Cardiac fibroblast (primary cell): ENCODE results near the gene ARL10.
"Not testable (repeated sequence)": the region's sequence is repeated elsewhere in the genome, so short reads cannot be mapped to it uniquely, and the experiment has no call there.

Source experiments
- DNase-seq, 2 donors: peaks; one replicate each; pipeline versions ENCODE4 v3.0.0 to v3.0.0-alpha.2; 2010; ENCODE audit warnings: low read depth in 2 of 2
- H3K4me3 ChIP-seq, 2 donors: replicated peaks in 1 of 2; 1 replicate in 1 of 2; 2 replicates in 1 of 2; pipeline ENCODE4 v1.5.1; 2011; ENCODE audit warnings: low read depth in 2 of 2, low read length in 2 of 2, mild to moderate bottlenecking in 2 of 2, moderate library complexity in 1 of 2
- TF ChIP-seq, protein P1 (sequence below): IDR thresholded peaks from one replicate; pipeline ENCODE4 v1.5.1; 2011; ENCODE audit warnings: low read depth, mild to moderate bottlenecking, low read length, inconsistent platforms

The ARL10 gene

DNA sequence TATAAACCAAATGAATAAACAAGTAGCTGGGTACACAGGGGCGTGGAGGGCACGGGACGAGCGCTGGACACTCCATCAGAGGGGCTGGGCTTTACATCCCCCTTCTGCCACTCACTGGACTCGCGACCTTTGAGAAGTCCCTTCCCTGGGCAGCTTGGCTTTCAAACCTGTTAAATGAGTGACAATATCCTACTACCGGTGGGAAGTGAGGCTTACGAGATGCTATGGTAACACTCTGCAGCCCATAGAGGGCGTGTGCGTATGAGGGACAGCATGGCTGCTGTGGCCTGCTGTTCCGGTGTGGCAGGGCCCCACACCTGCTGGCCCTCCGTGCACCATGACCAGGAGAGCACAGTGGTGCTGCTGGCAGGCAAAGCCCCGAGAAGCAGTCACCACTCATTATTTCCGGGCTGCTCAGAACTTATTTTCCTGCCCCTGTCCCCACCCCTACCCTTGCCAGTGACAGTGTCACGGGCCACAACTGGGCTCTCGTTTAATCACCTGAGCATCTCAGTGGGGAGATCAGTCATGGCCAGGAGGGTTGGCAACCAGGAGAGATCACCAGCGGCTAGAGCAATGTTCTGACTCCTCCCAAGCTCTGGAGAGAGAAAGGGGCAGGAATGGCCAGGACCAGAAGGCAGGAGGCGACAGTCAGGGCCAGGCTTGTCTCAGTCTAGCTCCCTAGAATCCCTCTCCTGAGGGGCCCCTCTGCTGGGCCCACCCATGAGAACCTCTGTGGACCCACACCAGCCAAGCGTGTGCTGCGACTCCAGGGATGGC is 40.6 kb downstream of the ARL10 start:
- TF ChIP-seq, protein P1, sequence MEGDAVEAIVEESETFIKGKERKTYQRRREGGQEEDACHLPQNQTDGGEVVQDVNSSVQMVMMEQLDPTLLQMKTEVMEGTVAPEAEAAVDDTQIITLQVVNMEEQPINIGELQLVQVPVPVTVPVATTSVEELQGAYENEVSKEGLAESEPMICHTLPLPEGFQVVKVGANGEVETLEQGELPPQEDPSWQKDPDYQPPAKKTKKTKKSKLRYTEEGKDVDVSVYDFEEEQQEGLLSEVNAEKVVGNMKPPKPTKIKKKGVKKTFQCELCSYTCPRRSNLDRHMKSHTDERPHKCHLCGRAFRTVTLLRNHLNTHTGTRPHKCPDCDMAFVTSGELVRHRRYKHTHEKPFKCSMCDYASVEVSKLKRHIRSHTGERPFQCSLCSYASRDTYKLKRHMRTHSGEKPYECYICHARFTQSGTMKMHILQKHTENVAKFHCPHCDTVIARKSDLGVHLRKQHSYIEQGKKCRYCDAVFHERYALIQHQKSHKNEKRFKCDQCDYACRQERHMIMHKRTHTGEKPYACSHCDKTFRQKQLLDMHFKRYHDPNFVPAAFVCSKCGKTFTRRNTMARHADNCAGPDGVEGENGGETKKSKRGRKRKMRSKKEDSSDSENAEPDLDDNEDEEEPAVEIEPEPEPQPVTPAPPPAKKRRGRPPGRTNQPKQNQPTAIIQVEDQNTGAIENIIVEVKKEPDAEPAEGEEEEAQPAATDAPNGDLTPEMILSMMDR = no peak
- no peak for DNase-seq
- H3K4me3 ChIP-seq = no peak overlapping the region

DNA sequence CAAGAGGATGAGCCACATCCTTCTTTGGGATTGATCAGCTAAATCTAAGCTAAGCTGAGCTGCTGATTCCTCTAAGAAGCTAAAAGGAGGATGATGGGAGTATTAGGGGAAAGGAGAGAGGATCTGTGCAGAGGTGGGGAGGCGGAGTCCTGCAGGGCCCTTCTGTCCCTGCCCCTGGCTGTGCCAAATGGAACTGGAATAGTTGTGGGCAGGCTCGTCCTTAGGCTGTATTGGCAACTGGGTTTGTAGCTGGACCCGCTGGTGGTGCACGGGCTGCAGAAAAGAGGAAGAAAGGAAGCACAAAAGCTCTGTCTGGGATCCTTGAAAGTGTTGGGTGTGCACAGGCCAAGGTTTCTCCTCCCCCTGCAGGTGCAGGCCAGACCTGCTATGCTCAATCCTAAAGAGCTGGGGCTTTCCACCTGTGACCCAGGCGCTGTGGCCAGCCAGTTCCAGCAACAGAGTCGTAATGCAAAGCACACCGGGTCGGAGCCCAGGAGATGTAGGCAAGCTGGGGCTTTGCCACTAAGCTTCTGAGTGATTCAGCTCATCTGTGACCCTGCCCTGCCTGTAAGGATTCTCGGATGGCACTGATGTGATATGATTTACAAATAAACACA is 41.3 kb downstream of the ARL10 start:
- no peak overlapping the region for H3K4me3 ChIP-seq
- DNase-seq = no peak
- TF ChIP-seq, protein P1 = no peak

DNA sequence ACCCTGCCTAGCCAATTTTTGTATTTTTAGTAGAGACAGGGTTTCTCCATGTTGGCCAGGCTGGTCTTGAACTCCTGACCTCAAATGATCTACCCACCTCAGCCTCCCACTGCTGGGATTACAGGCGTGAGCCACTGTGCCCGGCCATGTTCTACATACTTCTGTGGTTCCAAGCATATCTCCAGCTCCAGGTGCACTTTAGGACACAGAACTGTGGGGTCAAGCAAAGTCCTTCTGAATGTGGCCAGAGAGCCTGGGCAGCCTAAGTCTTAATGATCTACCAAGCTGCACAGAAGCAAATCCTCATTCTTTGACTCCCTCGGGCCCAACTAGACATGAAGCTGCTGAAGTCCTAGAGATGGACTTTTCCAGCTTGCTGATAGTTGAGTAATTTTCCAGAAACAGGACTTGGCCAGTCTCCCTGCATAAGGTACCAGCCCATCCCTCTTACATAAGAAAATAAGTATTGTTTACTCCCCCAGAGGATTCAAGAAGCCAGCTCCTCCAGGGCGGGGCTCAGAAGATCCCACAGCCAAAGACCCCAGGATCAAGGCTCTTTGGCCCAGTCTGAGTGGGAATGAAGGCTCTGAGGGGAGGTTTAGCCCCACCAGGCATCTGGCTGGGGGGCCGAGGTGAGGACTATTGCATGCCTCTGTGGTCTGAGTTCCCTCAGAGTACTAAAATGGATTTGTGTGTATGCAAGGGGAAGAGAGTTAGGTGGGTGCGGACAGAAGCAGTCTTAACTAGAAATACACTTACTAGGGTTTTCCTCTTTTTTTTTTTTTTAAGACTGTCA is 42.4 kb downstream of the ARL10 start:
- TF ChIP-seq, protein P1 = no peak
- peak; percentile 34 to 54 for DNase-seq
- H3K4me3 ChIP-seq = no peak overlapping the region

DNA sequence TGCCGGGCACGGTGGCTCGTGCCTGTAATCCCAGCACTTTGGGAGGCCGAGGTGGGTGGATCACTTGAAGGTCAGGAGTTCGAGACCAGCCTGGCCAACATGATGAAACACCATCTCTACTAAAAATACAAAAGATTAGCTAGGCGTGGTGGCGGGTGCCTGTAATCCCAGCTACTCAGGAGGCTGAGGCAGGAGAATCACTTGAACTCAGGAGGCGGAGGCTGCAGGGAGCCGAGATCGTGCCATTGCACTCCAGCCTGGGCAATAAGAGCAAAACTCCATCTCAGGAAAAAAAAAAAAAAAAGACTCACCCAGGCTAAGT is 42.9 kb downstream of the ARL10 start:
- not testable (repeated sequence) for H3K4me3 ChIP-seq, DNase-seq

DNA sequence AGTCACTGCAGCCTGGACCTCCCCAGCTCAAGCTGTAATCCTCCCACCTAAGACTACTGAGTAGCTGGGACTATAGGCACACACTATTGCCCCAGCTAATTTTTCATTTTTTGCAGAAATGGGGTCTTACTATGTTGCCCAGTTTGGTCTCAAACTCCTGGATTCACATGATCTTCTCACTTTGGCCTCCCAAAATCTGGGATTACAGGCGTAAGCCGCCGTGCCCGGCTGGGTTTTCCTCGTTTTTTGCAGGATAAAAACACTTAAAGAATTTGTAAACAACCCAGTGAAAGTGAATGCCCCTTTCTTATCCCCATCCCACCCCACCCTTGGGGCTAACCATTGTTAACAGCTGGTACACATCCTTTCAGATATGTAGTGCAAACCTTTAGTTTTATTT is 43.3 kb downstream of the ARL10 start:
- no peak overlapping the region for H3K4me3 ChIP-seq
- TF ChIP-seq, protein P1 = no peak
- DNase-seq = no peak

DNA sequence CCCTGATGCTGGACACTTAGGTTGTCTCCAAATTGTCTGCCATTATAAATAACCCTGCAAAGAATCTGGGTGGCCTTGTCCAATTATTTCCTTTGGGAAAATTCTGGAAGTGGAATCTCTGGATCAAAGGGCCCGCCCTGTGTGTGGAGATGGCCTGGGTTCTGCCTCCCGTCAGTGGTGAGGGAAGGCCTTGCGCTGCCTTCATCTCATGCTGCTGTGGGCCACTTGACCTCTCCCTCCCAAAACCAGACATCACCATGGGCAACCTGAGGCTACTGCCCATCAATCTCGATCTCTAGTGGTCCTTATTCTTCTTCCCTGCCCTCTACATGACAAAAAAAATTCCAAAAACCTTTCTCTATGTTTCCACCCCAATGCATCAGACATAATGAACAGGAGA is 44.5 kb downstream of the ARL10 start:
- no peak overlapping the region for H3K4me3 ChIP-seq
- TF ChIP-seq, protein P1 = no peak
- DNase-seq = no peak

DNA sequence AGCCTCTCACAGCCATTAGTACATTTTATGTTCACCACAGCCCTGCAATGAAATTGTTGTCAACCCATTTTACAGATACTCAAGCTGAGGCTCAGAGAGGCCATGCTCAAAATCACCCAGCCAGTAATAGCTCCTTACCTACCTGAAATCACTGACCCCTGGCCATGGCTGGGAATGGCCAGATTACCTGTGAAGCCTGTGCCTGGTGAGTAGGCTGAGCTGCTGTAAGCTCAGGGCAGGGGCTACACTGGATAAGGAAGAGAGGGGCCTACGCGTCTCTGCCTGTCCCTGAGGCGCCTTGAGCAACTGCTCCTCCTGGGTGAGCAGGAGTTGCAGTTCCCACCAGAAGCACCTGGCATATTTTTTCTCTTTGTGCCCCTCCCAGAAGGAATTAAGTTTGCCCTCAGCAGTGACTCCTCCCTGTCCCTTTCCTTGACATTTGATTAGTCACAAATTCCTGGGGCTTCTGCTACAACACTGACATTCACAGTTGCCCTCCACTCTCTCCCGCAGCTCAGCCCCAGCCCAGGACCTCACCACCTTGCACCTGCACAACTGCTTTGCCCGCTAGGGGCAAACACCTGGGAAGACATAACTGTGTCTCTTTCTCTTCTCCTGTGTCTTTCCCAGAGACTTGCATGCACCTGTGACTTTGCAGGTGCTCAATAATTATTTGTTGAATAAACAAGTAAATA is 45.3 kb downstream of the ARL10 start:
- TF ChIP-seq, protein P1 = no peak
- no peak for DNase-seq
- no peak overlapping the region for H3K4me3 ChIP-seq
